WI38 (cell line): ENCODE results near the gene CACNA2D3.
A peak's percentile ranks its signal among the peaks of the same experiment; 100 is the strongest.

Source experiments
- H3K4me3 ChIP-seq: 2 replicates; pipeline ENCODE4 v1.5.1; 2011; ENCODE audit warnings: low read depth, mild to moderate bottlenecking, control low read depth, low read length
- TF ChIP-seq, protein P1 (sequence below): IDR thresholded peaks from 2 replicates; pipeline ENCODE4 v1.5.1; 2012; ENCODE audit warnings: low read depth, mild to moderate bottlenecking, control low read depth, low read length

Gene CACNA2D3

DNA sequence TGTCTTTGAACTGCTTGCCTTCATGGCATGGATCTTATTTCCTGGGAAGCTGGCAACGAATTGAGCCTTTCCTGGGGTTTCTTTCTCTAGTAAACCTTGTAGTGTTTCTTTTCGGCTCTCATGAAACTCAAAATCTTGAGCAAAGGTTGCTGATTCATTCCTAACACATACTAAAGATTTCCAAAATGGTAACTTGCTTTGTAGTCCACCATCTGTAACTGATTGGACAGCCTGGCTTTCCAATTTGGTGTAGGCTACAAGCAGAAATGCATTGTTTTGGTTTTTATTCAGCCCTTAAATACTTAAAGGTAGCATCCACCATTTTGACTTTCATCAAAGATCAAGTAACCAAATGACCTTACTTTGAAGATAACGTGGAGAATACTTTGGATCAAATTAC is 767.4 kb downstream of the CACNA2D3 start:
- TF ChIP-seq, protein P1, sequence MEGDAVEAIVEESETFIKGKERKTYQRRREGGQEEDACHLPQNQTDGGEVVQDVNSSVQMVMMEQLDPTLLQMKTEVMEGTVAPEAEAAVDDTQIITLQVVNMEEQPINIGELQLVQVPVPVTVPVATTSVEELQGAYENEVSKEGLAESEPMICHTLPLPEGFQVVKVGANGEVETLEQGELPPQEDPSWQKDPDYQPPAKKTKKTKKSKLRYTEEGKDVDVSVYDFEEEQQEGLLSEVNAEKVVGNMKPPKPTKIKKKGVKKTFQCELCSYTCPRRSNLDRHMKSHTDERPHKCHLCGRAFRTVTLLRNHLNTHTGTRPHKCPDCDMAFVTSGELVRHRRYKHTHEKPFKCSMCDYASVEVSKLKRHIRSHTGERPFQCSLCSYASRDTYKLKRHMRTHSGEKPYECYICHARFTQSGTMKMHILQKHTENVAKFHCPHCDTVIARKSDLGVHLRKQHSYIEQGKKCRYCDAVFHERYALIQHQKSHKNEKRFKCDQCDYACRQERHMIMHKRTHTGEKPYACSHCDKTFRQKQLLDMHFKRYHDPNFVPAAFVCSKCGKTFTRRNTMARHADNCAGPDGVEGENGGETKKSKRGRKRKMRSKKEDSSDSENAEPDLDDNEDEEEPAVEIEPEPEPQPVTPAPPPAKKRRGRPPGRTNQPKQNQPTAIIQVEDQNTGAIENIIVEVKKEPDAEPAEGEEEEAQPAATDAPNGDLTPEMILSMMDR, result no peak
- H3K4me3 ChIP-seq, result no peak overlapping the region

DNA sequence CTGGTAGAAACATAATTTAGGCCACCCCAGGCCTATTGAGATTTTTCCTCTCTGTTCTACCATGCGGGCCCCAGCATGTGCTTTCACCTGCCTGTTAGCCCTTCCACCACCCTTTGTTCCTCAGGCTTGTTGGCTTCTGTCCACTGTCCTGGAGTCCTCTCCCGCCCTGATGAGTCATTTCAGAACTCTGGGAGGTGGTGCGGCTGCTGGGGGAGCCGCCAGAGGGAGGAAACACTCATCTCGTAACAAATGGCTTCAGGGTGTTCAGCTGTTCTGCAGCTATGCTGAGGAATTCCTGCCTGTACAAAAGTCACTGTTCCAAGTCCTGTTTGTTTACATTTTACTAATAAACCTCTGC is 769.2 kb downstream of the CACNA2D3 start:
- H3K4me3 ChIP-seq, result no peak overlapping the region
- TF ChIP-seq, protein P1, result peak; percentile 52

DNA sequence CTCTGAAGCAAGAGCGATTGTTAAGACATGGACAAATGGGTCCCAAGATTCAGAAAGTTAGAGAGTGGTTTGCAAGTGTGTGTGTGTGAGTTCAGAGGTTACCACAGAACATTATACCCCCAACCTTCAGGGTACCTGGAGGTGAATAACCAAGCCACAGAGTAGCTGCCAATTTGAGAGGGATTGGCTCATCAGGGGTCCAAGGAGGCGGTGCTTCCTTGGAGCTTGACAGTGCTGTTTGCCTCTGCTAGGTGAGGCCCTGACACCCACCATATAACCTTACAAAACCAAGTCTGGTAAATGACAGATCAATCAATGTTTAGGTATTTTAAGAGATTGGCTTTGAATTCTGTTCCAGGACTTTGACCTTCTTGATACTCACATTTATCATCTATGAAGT is 769.8 kb downstream of the CACNA2D3 start:
- no peak overlapping the region for H3K4me3 ChIP-seq
- TF ChIP-seq, protein P1, result no peak

DNA sequence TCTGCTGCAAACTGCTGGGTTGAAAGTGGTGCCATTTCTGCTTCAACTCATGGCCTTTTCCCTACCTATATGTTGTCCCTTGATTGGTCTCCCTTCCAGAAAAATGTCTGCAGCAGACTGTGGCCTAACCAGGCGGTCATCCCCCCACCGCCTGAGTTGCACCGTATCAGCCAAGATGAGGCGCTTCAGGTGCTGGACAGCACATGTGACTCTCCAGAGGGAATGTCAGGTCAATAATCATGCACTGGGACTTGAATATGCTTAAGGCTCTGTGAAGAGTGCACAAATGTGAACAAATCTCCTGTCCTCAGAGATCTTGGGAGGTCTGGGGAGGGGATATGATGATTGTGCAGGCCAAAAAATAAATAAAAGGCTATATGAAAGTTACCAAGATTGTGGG is 773.3 kb downstream of the CACNA2D3 start:
- TF ChIP-seq, protein P1, result no peak
- no peak overlapping the region for H3K4me3 ChIP-seq

DNA sequence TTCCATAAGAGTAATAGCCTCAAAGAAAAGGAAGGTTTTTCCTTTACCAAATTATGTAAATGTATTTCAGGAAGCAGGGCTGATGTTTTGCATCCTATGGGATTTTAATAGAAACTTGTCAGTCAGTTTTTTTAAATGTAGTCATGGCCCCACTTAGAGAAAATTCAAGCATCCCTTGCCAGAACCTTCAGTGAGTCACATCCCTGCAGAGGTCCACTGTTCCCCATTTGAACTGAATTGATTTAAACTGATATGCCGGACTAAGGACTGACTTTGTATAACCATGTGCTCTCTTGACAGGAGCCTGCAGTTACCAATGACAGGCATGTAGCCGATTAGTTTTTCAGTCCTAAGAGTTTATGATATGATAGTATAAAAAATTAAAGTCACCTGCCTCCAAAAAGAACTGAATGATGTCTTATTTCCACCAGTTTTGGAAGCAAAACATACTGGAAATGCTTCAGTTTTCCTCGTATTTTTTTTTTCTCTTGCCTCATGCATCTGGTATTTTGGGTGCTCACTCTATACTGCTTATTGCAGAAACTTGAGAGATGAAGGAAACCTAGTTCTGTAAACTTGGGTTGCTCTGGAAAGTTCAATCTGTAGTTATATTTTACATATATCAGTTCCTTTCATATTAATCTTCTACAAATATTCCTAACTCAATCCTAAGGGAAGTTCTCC is 774.8 kb downstream of the CACNA2D3 start:
- H3K4me3 ChIP-seq, result no peak overlapping the region
- TF ChIP-seq, protein P1, result no peak

DNA sequence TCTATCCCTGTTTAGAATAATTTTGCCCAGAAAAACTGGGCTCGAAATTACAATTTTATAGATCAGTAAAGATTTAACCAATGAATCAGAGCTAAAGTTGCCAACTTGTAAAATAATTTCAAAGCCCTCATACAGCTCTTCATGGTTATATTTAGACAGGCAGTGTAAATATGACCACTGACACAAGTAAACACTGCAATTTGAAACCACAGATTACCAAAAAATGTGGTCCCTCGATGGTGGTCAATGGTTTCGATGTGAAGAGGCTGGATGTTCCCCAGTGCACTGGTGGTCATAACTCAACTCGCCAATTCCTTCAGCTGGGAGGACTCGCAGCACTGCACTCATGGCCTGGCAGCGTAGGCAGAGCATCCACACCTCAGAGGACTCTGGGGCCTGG is 776.9 kb downstream of the CACNA2D3 start:
- TF ChIP-seq, protein P1, result no peak
- H3K4me3 ChIP-seq, result no peak overlapping the region

DNA sequence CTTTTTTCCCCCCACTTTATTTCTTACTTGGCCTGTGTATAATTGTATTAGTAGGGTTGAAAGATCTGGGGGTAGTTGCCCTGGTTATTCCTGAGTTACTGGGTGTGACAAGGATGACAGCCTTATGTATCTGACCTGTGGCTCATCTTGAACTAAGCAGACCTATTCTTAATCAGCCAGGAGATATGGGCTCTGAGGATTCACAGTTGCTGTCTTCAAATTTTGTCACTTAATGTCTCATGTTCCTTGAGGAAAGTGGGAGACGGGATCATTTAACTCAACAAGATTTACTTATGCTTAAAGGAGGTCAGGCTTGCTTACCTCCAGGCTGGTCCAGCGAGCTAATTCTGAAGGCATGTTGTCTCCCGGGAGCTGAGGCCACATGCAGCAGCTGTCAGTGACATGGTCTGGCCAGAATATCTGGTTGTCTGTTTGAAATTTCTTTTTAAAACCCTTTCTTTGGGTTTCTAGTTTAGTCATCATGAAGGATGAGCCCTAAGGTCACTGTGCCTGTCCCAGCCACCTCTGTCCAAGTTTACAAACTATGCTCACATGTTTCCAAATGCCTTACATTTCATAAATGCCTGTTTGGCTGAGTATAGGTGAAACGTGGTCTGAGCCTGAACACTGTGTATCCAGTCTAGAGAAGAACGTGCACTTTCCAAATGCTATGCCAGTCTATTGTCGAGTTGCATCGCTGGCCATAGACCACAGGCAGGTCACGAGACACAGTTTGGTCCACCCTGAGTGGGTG is 778.7 kb downstream of the CACNA2D3 start:
- TF ChIP-seq, protein P1, result no peak
- no peak overlapping the region for H3K4me3 ChIP-seq
